IPS-20b (cell line): ENCODE measurements around the gene MESP2.

Experiments
- H3K27ac ChIP-seq: one replicate; pipeline ENCODE4 v1.5.1; 2013; ENCODE audit warnings: low read length
- H3K27me3 ChIP-seq: 2 replicates; pipeline ENCODE4 v1.6.1; 2013; ENCODE audit warnings: mild to moderate bottlenecking, low read length, inconsistent platforms; ENCODE audit not compliant: insufficient read depth
- H3K36me3 ChIP-seq: 2 replicates; pipeline ENCODE4 v1.6.1; 2013; ENCODE audit warnings: low read depth, mild to moderate bottlenecking, inconsistent platforms, low read length, moderate library complexity; ENCODE audit not compliant: insufficient read depth
- H3K4me1 ChIP-seq: 2 replicates; pipeline ENCODE4 v1.6.1; 2013; ENCODE audit warnings: mild to moderate bottlenecking, control low read depth, inconsistent platforms, low read length, moderate library complexity; ENCODE audit not compliant: insufficient read depth
- H3K4me3 ChIP-seq: 2 replicates; pipeline ENCODE4 v1.5.1; 2013; ENCODE audit warnings: mild to moderate bottlenecking, low read length, inconsistent platforms
- H3K9ac ChIP-seq: 2 replicates; pipeline ENCODE4 v1.6.1; 2013; ENCODE audit warnings: low read depth, mild to moderate bottlenecking, inconsistent platforms, low read length, moderate library complexity
- H3K9me3 ChIP-seq: 2 replicates; pipeline ENCODE4 v1.6.1; 2013; ENCODE audit warnings: mild to moderate bottlenecking, low read depth, low read length, inconsistent platforms; ENCODE audit not compliant: insufficient read depth

The MESP2 gene

GRCh38 chr15:89776274-89777072 is at the start of gene MESP2:
TSS of gene MESP2 (plus strand) at chr15:89776332. CDS start at chr15:89776358, 26 bp downstream.
- Histone ChIP-seq H3K9me3 (no peaks in the 10 kb centered on the region), H3K27ac (no peak within 1 kb of the TSS), H3K9ac (no peak within 1 kb of the TSS), H3K4me1 (no peaks in the 10 kb centered on the region), H3K4me3 (peak within 1 kb of the TSS; percentile 57; the same call in 1 of the 2 replicates), H3K27me3 (peaks cover 56% of the 10 kb centered on the region), H3K36me3 (no peaks in the 10 kb centered on the region)

- no peaks in the 10 kb centered on the region for H3K4me1 ChIP-seq
- no peak overlapping the region for H3K4me3 ChIP-seq
- no peak overlapping the region for H3K9ac ChIP-seq
- H3K36me3 ChIP-seq, result no peaks in the 10 kb centered on the region
- no peak overlapping the region for H3K27ac ChIP-seq
- peaks cover 6% of the 10 kb centered on the region; the same call in 1 of the 2 replicates for H3K9me3 ChIP-seq
- H3K27me3 ChIP-seq, result no peaks in the 10 kb centered on the region
Measured at GRCh38 chr15:89728254-89728653, 47.9 kb upstream of the MESP2 start.

DNA sequence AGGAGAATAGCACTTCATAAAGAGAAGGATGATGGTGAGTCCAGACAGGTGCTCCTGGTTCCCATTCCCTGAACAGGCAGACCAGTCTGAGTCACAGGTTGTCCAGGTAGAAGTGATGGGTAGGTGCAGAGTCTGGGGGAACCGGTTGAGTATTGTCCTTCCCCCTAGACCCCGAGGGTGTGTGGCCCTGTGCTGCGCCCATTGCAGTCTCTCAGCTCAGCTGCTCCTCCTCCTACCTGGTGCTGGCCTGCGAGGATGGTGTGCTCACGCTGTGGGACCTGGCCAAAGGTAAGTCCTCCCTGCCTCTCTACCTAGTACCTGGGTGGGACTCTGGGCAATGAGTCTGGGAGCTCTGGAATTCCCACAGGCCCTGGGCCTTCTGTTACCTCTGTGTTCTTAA is 44.9 kb upstream of the MESP2 start:
- Histone ChIP-seq H3K9me3 (no peaks in the 10 kb centered on the region), H3K27me3 (peaks cover 4% of the 10 kb centered on the region; the same call in 1 of the 2 replicates), H3K4me1 (no peaks in the 10 kb centered on the region), H3K4me3 (no peak overlapping the region), H3K9ac (no peak overlapping the region), H3K36me3 (no peaks in the 10 kb centered on the region), H3K27ac (no peak overlapping the region)

DNA sequence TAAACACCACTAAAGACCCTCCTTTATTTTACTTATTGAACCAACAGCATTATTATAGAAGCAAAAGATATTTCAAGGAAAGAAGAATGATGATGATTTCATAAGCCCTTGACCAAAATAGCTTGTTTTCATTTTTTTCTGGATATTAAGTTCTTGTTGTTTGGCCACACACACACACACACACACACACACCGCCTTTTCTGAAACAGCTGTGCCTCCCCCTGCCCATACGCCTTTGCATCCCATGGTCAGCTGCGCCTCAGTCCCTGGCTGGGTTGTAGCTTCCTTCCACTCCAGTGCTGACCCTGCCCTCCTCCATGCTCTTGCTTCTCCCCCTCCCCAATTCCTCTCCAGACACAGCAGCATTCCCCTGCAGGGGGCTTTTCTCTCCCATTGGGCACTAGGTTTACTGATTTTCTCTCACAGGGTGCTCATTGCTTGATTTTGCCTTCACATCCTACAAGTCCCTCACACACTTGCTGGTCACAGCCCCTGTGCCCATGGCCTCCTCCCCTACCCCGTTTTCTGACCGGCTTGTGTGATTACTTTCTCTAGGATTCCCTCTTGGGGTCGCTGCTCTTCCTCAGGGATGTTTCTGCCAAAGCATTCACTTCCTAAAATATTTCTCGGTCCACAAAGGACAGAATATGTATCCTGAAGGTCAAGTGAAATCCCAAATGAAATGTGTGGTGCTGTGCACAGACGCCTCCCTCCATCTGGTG is 43.5 kb upstream of the MESP2 start:
- H3K27me3 ChIP-seq, result peaks cover 4% of the 10 kb centered on the region; the same call in 1 of the 2 replicates
- H3K27ac ChIP-seq, result no peak overlapping the region
- no peak overlapping the region for H3K4me3 ChIP-seq
- no peaks in the 10 kb centered on the region for H3K9me3 ChIP-seq
- H3K9ac ChIP-seq, result no peak overlapping the region
- no peaks in the 10 kb centered on the region for H3K36me3 ChIP-seq
- no peaks in the 10 kb centered on the region for H3K4me1 ChIP-seq

DNA sequence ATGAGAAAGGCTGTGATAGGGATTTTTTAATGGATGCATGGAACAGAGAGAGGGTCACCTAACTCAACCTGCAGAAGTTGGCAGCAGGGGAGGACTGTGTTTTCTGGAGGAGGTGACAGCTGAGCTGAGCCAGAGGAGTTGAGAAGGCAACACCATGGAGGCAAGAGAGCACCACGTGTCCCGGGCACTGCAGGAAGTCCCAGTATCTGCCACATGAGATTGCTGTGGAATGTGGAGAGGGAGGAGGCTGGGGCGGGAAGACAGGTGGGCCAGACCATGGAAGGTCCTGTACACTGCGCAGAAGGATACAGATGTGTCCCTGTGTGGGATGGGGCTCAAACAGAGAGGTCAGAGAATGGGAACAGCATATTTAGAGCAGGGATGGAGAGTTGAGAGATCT is 40.4 kb upstream of the MESP2 start:
- no peaks in the 10 kb centered on the region for H3K9me3 ChIP-seq
- no peak overlapping the region for H3K4me3 ChIP-seq
- H3K4me1 ChIP-seq, result no peaks in the 10 kb centered on the region
- H3K27ac ChIP-seq, result no peak overlapping the region
- H3K27me3 ChIP-seq, result peaks cover 4% of the 10 kb centered on the region; the same call in 1 of the 2 replicates
- no peaks in the 10 kb centered on the region for H3K36me3 ChIP-seq
- H3K9ac ChIP-seq, result no peak overlapping the region

GRCh38 chr15:89740137-89740536 is 36.0 kb upstream of the MESP2 start:
- no peaks in the 10 kb centered on the region for H3K9me3 ChIP-seq
- peaks cover 25% of the 10 kb centered on the region for H3K27me3 ChIP-seq
- H3K27ac ChIP-seq, result no peak overlapping the region
- no peak overlapping the region for H3K9ac ChIP-seq
- no peak overlapping the region for H3K4me3 ChIP-seq
- H3K36me3 ChIP-seq, result no peaks in the 10 kb centered on the region
- H3K4me1 ChIP-seq, result no peaks in the 10 kb centered on the region

DNA sequence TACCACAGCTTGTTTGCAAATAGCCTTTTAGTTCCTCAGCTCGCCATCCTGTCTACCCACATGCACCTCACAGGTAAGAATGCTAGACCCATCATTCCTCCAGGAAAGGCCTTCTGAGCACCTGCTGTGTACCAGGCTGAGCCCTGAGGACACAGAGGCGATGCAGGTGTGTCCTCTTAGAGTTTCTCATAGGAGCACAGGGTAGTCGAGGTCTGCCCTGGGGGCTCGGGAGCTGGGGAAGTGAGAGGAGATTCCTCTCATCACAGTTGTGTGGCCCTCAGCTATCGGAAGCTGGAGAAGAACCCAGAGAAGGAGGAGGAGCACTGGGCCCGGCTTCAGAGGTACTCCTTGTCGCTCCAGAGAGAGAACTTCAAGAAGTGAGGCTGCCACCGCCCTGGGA is 33.1 kb upstream of the MESP2 start:
- Histone ChIP-seq H3K9ac (no peak overlapping the region), H3K9me3 (no peaks in the 10 kb centered on the region), H3K27ac (no peak overlapping the region), H3K4me1 (peaks cover 3% of the 10 kb centered on the region; the same call in 1 of the 2 replicates), H3K4me3 (no peak overlapping the region), H3K36me3 (no peaks in the 10 kb centered on the region), H3K27me3 (peaks cover 54% of the 10 kb centered on the region)

- Histone ChIP-seq H3K27me3 (peaks cover 59% of the 10 kb centered on the region), H3K4me1 (peaks cover 3% of the 10 kb centered on the region; the same call in 1 of the 2 replicates), H3K4me3 (no peak overlapping the region), H3K9ac (no peak overlapping the region), H3K27ac (no peak overlapping the region), H3K9me3 (no peaks in the 10 kb centered on the region), H3K36me3 (no peaks in the 10 kb centered on the region)
Measured at GRCh38 chr15:89743594-89743993, 32.5 kb upstream of the MESP2 start.

DNA sequence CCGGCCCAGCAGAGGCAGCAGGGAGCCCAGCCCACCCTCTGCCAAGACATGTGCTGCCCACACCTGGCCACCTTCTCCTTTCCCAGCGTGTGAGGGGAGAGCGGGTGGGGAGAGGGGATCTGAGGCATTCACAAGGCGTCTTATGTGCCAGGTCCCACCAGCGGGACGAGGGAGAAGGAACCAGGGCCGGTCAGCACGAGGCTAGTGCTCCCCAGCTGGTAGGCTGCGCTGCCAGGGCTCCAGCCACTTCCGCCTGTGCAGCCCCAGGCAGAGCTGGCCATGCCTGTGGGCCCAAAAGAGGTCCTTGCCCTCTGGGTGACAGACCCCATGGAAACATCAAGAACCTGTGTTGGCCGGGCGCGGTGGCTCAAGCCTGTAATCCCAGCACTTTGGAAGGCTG is 31.0 kb upstream of the MESP2 start:
- H3K36me3 ChIP-seq, result no peaks in the 10 kb centered on the region
- peaks cover 6% of the 10 kb centered on the region; the same call in 1 of the 2 replicates for H3K4me1 ChIP-seq
- H3K27ac ChIP-seq, result no peak overlapping the region
- no peaks in the 10 kb centered on the region for H3K9me3 ChIP-seq
- H3K4me3 ChIP-seq, result no peak overlapping the region
- H3K27me3 ChIP-seq, result peaks cover 75% of the 10 kb centered on the region
- H3K9ac ChIP-seq, result no peak overlapping the region

GRCh38 chr15:89745768-89746167 is 30.4 kb upstream of the MESP2 start:
- Histone ChIP-seq H3K27ac (no peak overlapping the region), H3K4me1 (peaks cover 6% of the 10 kb centered on the region; the same call in 1 of the 2 replicates), H3K9ac (no peak overlapping the region), H3K9me3 (no peaks in the 10 kb centered on the region), H3K36me3 (no peaks in the 10 kb centered on the region), H3K27me3 (peaks cover 80% of the 10 kb centered on the region), H3K4me3 (no peak overlapping the region)

DNA sequence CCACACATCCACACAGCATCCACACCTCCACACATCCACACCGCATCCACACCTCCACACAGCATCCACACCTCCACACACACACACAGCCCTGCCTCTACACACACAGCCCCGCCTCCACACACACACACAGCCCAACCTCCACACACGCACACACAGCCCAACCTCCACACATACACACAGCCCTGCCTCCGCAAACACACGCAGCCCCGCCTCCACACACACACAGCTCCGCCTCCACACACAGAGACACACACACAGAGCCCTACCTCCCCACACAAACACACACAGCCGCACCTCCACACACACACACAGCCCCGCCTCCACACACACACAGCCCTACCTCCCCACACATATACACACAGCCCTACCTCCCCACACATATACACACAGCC is 29.7 kb upstream of the MESP2 start:
- Histone ChIP-seq H3K27me3 (peaks cover 85% of the 10 kb centered on the region), H3K9me3 (no peaks in the 10 kb centered on the region), H3K4me1 (peaks cover 6% of the 10 kb centered on the region; the same call in 1 of the 2 replicates), H3K4me3 (no peak overlapping the region), H3K9ac (no peak overlapping the region), H3K36me3 (no peaks in the 10 kb centered on the region), H3K27ac (no peak overlapping the region)
